IPS-20b (cell line): ENCODE results near the gene TAC4.

ENCODE experiments used
- H3K27ac ChIP-seq: one replicate; pipeline ENCODE4 v1.5.1; 2013; ENCODE audit warnings: low read length
- H3K27me3 ChIP-seq: 2 replicates; pipeline ENCODE4 v1.6.1; 2013; ENCODE audit warnings: mild to moderate bottlenecking, low read length, inconsistent platforms; ENCODE audit not compliant: insufficient read depth
- H3K36me3 ChIP-seq: 2 replicates; pipeline ENCODE4 v1.6.1; 2013; ENCODE audit warnings: low read depth, mild to moderate bottlenecking, inconsistent platforms, low read length, moderate library complexity; ENCODE audit not compliant: insufficient read depth
- H3K4me1 ChIP-seq: 2 replicates; pipeline ENCODE4 v1.6.1; 2013; ENCODE audit warnings: mild to moderate bottlenecking, control low read depth, inconsistent platforms, low read length, moderate library complexity; ENCODE audit not compliant: insufficient read depth
- H3K4me3 ChIP-seq: 2 replicates; pipeline ENCODE4 v1.5.1; 2013; ENCODE audit warnings: mild to moderate bottlenecking, low read length, inconsistent platforms
- H3K9ac ChIP-seq: 2 replicates; pipeline ENCODE4 v1.6.1; 2013; ENCODE audit warnings: low read depth, mild to moderate bottlenecking, inconsistent platforms, low read length, moderate library complexity
- H3K9me3 ChIP-seq: 2 replicates; pipeline ENCODE4 v1.6.1; 2013; ENCODE audit warnings: mild to moderate bottlenecking, low read depth, low read length, inconsistent platforms; ENCODE audit not compliant: insufficient read depth

TAC4 gene

DNA sequence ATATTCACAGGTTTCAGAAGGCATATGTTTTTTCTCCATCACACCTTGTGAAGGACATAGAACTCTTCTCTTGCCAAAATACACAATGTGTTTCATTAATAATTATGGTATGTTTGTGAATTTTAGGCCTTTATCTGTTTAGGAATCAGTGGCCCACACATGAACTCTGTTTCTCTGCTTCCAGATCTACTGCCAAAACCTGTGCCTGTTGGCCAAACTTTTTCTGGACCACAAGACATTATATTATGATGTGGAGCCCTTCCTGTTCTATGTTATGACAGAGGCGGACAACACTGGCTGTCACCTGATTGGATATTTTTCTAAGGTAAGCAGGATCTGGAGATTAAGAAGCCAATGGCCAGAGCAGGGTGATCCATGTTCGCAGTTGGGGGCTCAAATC, 26.4 kb downstream of the TAC4 start:
- no peaks in the 10 kb centered on the region for H3K9me3 ChIP-seq
- no peaks in the 10 kb centered on the region for H3K27me3 ChIP-seq
- peaks cover 94% of the 10 kb centered on the region for H3K36me3 ChIP-seq
- no peak overlapping the region for H3K4me3 ChIP-seq
- H3K9ac ChIP-seq, result no peak overlapping the region
- peaks cover 24% of the 10 kb centered on the region; the same call in 1 of the 2 replicates for H3K4me1 ChIP-seq
- no peak overlapping the region for H3K27ac ChIP-seq

DNA sequence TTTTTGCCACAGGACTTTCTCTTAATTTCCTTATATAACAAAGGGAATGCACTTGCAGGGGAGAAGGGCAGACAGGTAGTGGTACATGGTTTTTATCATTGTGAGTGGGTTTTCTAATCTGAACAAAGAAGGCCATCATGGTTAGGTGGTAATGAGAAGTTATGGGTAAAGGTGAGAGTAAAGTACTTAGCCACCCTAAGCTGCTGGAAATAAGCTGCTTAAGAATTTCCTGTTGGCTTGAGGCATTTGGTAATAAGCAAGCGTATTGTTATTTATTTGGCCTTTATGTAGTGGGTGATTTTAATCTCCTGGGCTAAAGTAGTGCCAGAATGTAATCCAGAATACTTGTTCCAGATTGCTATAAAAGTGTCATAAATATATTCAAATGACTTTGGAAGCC, 27.1 kb downstream of the TAC4 start:
- H3K27me3 ChIP-seq, result no peaks in the 10 kb centered on the region
- H3K4me3 ChIP-seq, result no peak overlapping the region
- peaks cover 28% of the 10 kb centered on the region; the same call in 1 of the 2 replicates for H3K4me1 ChIP-seq
- no peaks in the 10 kb centered on the region for H3K9me3 ChIP-seq
- peaks cover 87% of the 10 kb centered on the region for H3K36me3 ChIP-seq
- no peak overlapping the region for H3K27ac ChIP-seq
- no peak overlapping the region for H3K9ac ChIP-seq

- peaks cover 30% of the 10 kb centered on the region; the same call in 1 of the 2 replicates for H3K4me1 ChIP-seq
- peaks cover 76% of the 10 kb centered on the region for H3K36me3 ChIP-seq
- H3K27ac ChIP-seq, result no peak overlapping the region
- no peaks in the 10 kb centered on the region for H3K27me3 ChIP-seq
- no peak overlapping the region for H3K9ac ChIP-seq
- H3K4me3 ChIP-seq, result no peak overlapping the region; the same call in 1 of the 2 replicates
- no peaks in the 10 kb centered on the region for H3K9me3 ChIP-seq
These were observed 28.2 kb downstream of the TAC4 start for GRCh38 chr17:49819651-49820050.

GRCh38 chr17:49819138-49819537, 28.7 kb downstream of the TAC4 start:
- Histone ChIP-seq H3K36me3 (peaks cover 72% of the 10 kb centered on the region), H3K27ac (no peak overlapping the region), H3K27me3 (no peaks in the 10 kb centered on the region), H3K9ac (0 out of 2 replicates have a peak overlapping the region, but pooled peaks have one; percentile 24), H3K4me3 (no peak overlapping the region), H3K9me3 (no peaks in the 10 kb centered on the region), H3K4me1 (peaks cover 35% of the 10 kb centered on the region; the same call in 1 of the 2 replicates)

DNA sequence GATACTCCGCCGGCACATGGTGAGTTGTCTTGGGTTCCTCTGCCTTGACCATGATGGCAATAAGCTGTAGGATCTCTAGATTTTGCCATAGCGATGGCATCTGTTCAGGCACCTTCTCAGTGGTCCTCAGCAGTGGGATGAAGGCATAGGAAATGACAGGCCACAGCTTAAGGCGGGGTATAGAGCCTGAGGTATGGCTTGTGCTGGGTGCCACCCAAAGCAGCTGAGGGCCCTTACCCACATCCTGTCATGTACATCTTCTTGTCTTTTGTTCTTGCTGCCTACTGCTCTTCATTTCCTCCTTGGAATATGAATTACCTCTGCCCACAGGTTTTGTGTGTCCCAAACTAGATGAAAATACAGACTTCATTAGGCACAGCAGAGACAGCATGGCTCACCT, 29.9 kb downstream of the TAC4 start:
- Histone ChIP-seq H3K27me3 (no peaks in the 10 kb centered on the region), H3K4me1 (peaks cover 44% of the 10 kb centered on the region; the same call in 1 of the 2 replicates), H3K27ac (peak overlapping the region; percentile 59), H3K36me3 (peaks cover 69% of the 10 kb centered on the region), H3K9me3 (no peaks in the 10 kb centered on the region), H3K4me3 (no peak overlapping the region), H3K9ac (peak overlapping the region; percentile 80; the same call in 1 of the 2 replicates)

GRCh38 chr17:49815761-49816281, 32.0 kb downstream of the TAC4 start:
- no peaks in the 10 kb centered on the region for H3K27me3 ChIP-seq
- H3K4me1 ChIP-seq, result peaks cover 45% of the 10 kb centered on the region; the same call in 1 of the 2 replicates
- peak overlapping the region; percentile 84 for H3K27ac ChIP-seq
- H3K9ac ChIP-seq, result peak overlapping the region; percentile 92
- no peaks in the 10 kb centered on the region for H3K9me3 ChIP-seq
- H3K4me3 ChIP-seq, result peak overlapping the region; percentile 66
- H3K36me3 ChIP-seq, result peaks cover 62% of the 10 kb centered on the region

- Histone ChIP-seq H3K4me1 (peaks cover 46% of the 10 kb centered on the region; the same call in 1 of the 2 replicates), H3K36me3 (peaks cover 62% of the 10 kb centered on the region), H3K9ac (peak overlapping the region; percentile 92), H3K27ac (peak overlapping the region; percentile 84), H3K4me3 (peak overlapping the region; percentile 61), H3K9me3 (no peaks in the 10 kb centered on the region), H3K27me3 (no peaks in the 10 kb centered on the region)
These were observed 32.9 kb downstream of the TAC4 start for GRCh38 chr17:49814781-49815529.

- Histone ChIP-seq H3K4me3 (peak overlapping the region; percentile 19; the same call in 1 of the 2 replicates), H3K27me3 (no peaks in the 10 kb centered on the region), H3K4me1 (peaks cover 23% of the 10 kb centered on the region; the same call in 1 of the 2 replicates), H3K9me3 (no peaks in the 10 kb centered on the region), H3K27ac (peak overlapping the region; percentile 38), H3K9ac (peak overlapping the region; percentile 7; the same call in 1 of the 2 replicates), H3K36me3 (peaks cover 78% of the 10 kb centered on the region)
These were observed 38.8 kb downstream of the TAC4 start for GRCh38 chr17:49809056-49809455.

- Histone ChIP-seq H3K9ac (no peak overlapping the region), H3K27me3 (no peaks in the 10 kb centered on the region), H3K36me3 (peaks cover 83% of the 10 kb centered on the region), H3K4me3 (no peak overlapping the region), H3K27ac (no peak overlapping the region), H3K9me3 (no peaks in the 10 kb centered on the region), H3K4me1 (no peaks in the 10 kb centered on the region)
These were observed 49.1 kb downstream of the TAC4 start for GRCh38 chr17:49798738-49799137.

GRCh38 chr17:49798182-49798581, 49.7 kb downstream of the TAC4 start:
- no peaks in the 10 kb centered on the region for H3K4me1 ChIP-seq
- H3K9ac ChIP-seq, result no peak overlapping the region
- H3K36me3 ChIP-seq, result peaks cover 88% of the 10 kb centered on the region
- no peaks in the 10 kb centered on the region for H3K27me3 ChIP-seq
- no peak overlapping the region for H3K27ac ChIP-seq
- H3K4me3 ChIP-seq, result no peak overlapping the region
- H3K9me3 ChIP-seq, result no peaks in the 10 kb centered on the region

DNA sequence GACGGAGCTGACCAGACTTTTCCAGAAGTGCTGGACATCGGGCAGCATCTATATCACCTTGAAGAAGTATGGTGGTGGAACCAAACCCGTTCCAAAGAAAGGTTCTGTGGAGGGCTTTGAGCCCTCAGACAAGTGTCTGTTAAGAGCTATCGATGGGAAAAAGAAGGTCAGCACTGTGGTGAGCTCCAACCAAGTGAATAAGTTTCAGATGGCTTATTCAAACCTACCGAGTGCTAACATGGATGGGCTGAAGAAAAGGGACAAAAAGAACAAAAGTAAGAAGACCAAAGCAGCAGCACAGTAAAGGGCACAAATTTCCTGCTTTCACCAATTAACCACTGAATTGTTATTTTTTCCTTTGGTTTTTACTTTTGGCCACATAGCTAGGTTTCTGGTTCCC, 52.5 kb downstream of the TAC4 start:
- Histone ChIP-seq H3K4me1 (no peaks in the 10 kb centered on the region), H3K4me3 (no peak overlapping the region), H3K9me3 (no peaks in the 10 kb centered on the region), H3K27ac (no peak overlapping the region), H3K9ac (no peak overlapping the region), H3K36me3 (peaks cover 88% of the 10 kb centered on the region), H3K27me3 (no peaks in the 10 kb centered on the region)

- peaks cover 77% of the 10 kb centered on the region for H3K36me3 ChIP-seq
- H3K4me3 ChIP-seq, result no peak overlapping the region
- no peaks in the 10 kb centered on the region for H3K27me3 ChIP-seq
- no peak overlapping the region for H3K9ac ChIP-seq
- H3K9me3 ChIP-seq, result no peaks in the 10 kb centered on the region
- no peaks in the 10 kb centered on the region for H3K4me1 ChIP-seq
- no peak overlapping the region for H3K27ac ChIP-seq
These were observed 54.6 kb downstream of the TAC4 start for GRCh38 chr17:49793309-49793708.
